Measurements from ENCODE around the gene PLA2G2C. TPM values are rescaled to one million over a fixed set of nuclear protein-coding genes. Genes with fewer than 3 reads are reported as not detected.

The PLA2G2C gene
- total and polyA plus RNA-seq, 9 donors, result 0.04 TPM; not detected in 6

DNA sequence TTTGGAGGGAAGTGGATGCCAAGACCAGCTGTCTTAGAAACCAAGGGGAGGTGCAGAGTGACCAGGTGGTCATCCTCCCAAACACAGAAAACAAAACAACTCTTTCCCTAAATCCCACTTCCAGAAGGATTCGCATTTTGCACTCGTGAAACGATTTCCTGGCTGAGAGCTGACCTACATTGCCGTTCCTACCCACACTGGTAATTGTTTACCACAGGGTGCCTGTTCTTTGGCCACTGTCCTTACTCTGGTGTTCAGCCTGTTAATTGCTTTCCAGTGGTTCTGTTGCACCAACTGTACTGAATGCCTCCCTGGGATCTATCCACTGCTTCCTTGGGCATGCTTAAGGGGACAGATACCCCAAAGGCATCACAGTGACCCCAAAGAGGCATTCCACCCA lies 23.2 kb upstream of the PLA2G2C start:
- no peaks in the 10 kb centered on the region for H3K9me3 ChIP-seq (replicated peaks; ENCODE audit: control insufficient read depth, low read depth, low read length)
- H3K27ac ChIP-seq (ENCODE audit: low read length), result no peak overlapping the region
- no peak overlapping the region for H3K4me3 ChIP-seq (ENCODE audit: low read length)
- peaks cover 22% of the 10 kb centered on the region for H3K27me3 ChIP-seq (ENCODE audit: control insufficient read depth, insufficient read depth, low read length)
- no peak for DNase-seq
- 72% methylated on average over 4 of the region's 4 CpGs for WGBS (ENCODE audit: insufficient coverage)
- peaks cover 6% of the 10 kb centered on the region for H3K4me1 ChIP-seq (ENCODE audit: control insufficient read depth, insufficient read depth, low read length)
- H3K36me3 ChIP-seq (ENCODE audit: control insufficient read depth, insufficient read depth, low read length), result no peaks in the 10 kb centered on the region

DNA sequence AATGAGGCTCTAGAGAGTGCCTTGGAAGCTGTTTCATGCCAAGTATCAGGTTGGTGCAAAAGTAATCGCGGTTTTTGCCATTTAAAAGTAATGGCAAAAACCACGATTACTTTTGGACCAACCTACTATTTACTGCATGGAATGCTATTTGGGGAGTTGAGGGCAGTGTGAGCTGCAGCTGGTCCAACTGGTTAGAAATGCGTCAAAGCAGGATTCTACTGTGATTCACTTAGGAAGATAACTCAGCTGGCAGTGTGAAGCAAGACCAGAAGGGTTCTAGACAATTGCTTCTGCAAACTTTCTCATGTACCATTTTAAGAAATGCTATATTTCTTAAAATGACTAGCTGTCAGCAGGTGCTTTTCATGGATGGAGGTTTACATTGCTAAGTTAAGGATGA lies 21.2 kb upstream of the PLA2G2C start:
- Histone ChIP-seq H3K4me3 (ENCODE audit: low read length) (no peak overlapping the region), H3K36me3 (ENCODE audit: control insufficient read depth, insufficient read depth, low read length) (no peaks in the 10 kb centered on the region), H3K27me3 (ENCODE audit: control insufficient read depth, insufficient read depth, low read length) (peaks cover 10% of the 10 kb centered on the region), H3K9me3 (replicated peaks; ENCODE audit: control insufficient read depth, low read depth, low read length) (no peaks in the 10 kb centered on the region), H3K4me1 (ENCODE audit: control insufficient read depth, insufficient read depth, low read length) (peaks cover 1% of the 10 kb centered on the region), H3K27ac (ENCODE audit: low read length) (no peak overlapping the region)
- no peak for DNase-seq
- WGBS (ENCODE audit: insufficient coverage), result no CpG with 5 or more reads among the region's 4 CpGs

- no peak for DNase-seq
- H3K9me3 ChIP-seq (replicated peaks; ENCODE audit: control insufficient read depth, low read depth, low read length), result no peaks in the 10 kb centered on the region
- H3K27ac ChIP-seq (ENCODE audit: low read length), result no peak overlapping the region
- H3K4me1 ChIP-seq (ENCODE audit: control insufficient read depth, insufficient read depth, low read length), result no peaks in the 10 kb centered on the region
- H3K27me3 ChIP-seq (ENCODE audit: control insufficient read depth, insufficient read depth, low read length), result peaks cover 4% of the 10 kb centered on the region
- no peak overlapping the region for H3K4me3 ChIP-seq (ENCODE audit: low read length)
- H3K36me3 ChIP-seq (ENCODE audit: control insufficient read depth, insufficient read depth, low read length), result no peaks in the 10 kb centered on the region
- 88% methylated on average over 4 of the region's 5 CpGs for WGBS (ENCODE audit: insufficient coverage)
Measured at GRCh38 chr1:20202166-20202565, 15.8 kb upstream of the PLA2G2C start.

DNA sequence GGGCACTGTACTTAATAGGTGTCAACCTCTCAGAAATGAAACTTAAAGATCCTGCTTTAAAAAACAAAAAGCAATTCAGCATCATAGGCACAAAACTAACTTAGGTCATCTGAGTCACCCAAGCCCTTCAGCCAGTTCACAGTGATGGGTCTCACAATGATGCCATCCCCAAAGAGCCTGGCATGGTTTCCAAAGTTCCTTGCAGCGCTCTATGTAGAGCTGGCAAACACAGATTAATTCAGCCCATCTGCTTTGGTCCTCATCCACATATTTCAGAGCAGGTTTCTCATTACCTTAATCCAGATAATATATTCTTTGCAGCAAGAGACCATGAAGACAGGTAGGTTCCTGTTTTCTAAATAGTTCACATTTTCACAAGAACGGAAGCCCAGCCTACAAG lies 14.6 kb upstream of the PLA2G2C start:
- Histone ChIP-seq H3K4me1 (ENCODE audit: control insufficient read depth, insufficient read depth, low read length) (no peaks in the 10 kb centered on the region), H3K27me3 (ENCODE audit: control insufficient read depth, insufficient read depth, low read length) (peaks cover 4% of the 10 kb centered on the region), H3K9me3 (replicated peaks; ENCODE audit: control insufficient read depth, low read depth, low read length) (no peaks in the 10 kb centered on the region), H3K27ac (ENCODE audit: low read length) (no peak overlapping the region), H3K36me3 (ENCODE audit: control insufficient read depth, insufficient read depth, low read length) (no peaks in the 10 kb centered on the region), H3K4me3 (ENCODE audit: low read length) (no peak overlapping the region)
- DNase-seq, result no peak
- 83% methylated on average over 2 of the region's 2 CpGs for WGBS (ENCODE audit: insufficient coverage)

DNA sequence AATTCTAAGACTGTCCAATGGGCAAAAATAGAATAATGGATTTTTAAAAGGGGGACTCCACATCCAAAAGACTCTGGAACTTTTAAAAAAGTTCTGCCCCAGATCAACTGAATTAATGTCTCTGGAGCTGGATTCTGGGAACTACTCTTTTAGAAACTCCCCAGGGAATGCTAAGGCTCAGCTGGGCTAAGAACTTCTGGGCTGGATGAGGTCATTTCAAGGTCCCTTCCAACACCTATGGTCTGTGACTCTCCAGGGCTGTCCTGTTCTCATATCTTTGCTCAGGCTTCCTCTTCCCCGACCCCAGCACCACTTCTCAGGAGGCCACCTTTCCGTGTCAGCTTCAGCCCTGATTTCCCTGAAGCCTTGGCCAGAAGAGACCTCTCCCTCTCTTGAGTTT lies 13.5 kb upstream of the PLA2G2C start:
- 67% methylated on average over 2 of the region's 2 CpGs for WGBS (ENCODE audit: insufficient coverage)
- peaks cover 4% of the 10 kb centered on the region for H3K27me3 ChIP-seq (ENCODE audit: control insufficient read depth, insufficient read depth, low read length)
- DNase-seq, result no peak

DNA sequence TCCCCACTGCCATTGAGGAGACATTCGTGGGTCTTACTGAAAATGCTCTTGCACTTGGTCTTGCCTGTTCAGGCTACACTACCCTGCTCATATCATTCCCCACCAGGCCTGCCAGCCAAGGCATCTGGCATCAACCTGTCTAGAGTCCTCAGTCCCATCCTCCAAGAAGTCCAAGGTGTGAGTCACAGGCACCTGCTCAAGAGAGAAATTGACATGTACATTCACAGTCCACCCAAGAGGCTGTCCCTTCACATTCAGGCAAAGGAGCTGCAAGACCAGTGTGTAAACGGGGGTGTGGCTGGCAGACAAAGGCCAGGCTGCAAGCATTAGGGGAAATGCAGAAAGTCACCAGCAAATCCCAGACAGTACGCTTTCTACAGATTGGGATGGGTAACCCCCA lies 13.1 kb upstream of the PLA2G2C start:
- WGBS (ENCODE audit: insufficient coverage), result 72% methylated on average over 2 of the region's 3 CpGs
- H3K27me3 ChIP-seq (ENCODE audit: control insufficient read depth, insufficient read depth, low read length), result peaks cover 4% of the 10 kb centered on the region
- peaks cover 5% of the 10 kb centered on the region for H3K4me1 ChIP-seq (ENCODE audit: control insufficient read depth, insufficient read depth, low read length)
- no peaks in the 10 kb centered on the region for H3K9me3 ChIP-seq (replicated peaks; ENCODE audit: control insufficient read depth, low read depth, low read length)
- no peak for DNase-seq
- no peak overlapping the region for H3K4me3 ChIP-seq (ENCODE audit: low read length)
- H3K27ac ChIP-seq (ENCODE audit: low read length), result no peak overlapping the region
- H3K36me3 ChIP-seq (ENCODE audit: control insufficient read depth, insufficient read depth, low read length), result no peaks in the 10 kb centered on the region

More for the DNA sequence above, 13.5 kb upstream of the PLA2G2C start:
- no peak overlapping the region for H3K27ac ChIP-seq (ENCODE audit: low read length)
- no peaks in the 10 kb centered on the region for H3K9me3 ChIP-seq (replicated peaks; ENCODE audit: control insufficient read depth, low read depth, low read length)
- H3K36me3 ChIP-seq (ENCODE audit: control insufficient read depth, insufficient read depth, low read length), result no peaks in the 10 kb centered on the region
- H3K4me3 ChIP-seq (ENCODE audit: low read length), result no peak overlapping the region
- peaks cover 3% of the 10 kb centered on the region for H3K4me1 ChIP-seq (ENCODE audit: control insufficient read depth, insufficient read depth, low read length)

DNA sequence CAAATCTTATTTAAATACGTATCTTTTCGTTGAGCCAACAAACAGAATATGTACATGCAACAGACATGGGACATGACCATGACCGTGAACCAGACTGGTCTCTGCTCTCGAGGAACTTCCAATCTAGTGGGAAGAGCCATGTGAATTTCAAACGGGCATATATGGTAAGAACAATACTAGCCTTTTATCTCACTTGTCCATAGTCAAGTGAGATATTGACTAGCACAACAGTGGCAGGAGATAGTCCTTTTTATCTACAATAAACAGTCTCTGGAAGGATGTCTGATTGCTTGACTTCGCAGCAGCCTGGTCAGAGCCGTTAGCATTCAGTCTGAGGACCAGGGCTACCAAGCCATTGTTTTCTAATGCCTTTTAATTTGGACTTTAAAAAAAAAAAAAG lies 12.6 kb upstream of the PLA2G2C start:
- H3K9me3 ChIP-seq (replicated peaks; ENCODE audit: control insufficient read depth, low read depth, low read length), result no peaks in the 10 kb centered on the region
- no peak for DNase-seq
- H3K36me3 ChIP-seq (ENCODE audit: control insufficient read depth, insufficient read depth, low read length), result no peaks in the 10 kb centered on the region
- H3K27ac ChIP-seq (ENCODE audit: low read length), result no peak overlapping the region
- peaks cover 7% of the 10 kb centered on the region for H3K4me1 ChIP-seq (ENCODE audit: control insufficient read depth, insufficient read depth, low read length)
- H3K4me3 ChIP-seq (ENCODE audit: low read length), result no peak overlapping the region
- H3K27me3 ChIP-seq (ENCODE audit: control insufficient read depth, insufficient read depth, low read length), result peaks cover 4% of the 10 kb centered on the region
- 79% methylated on average over 2 of the region's 7 CpGs for WGBS (ENCODE audit: insufficient coverage)

DNA sequence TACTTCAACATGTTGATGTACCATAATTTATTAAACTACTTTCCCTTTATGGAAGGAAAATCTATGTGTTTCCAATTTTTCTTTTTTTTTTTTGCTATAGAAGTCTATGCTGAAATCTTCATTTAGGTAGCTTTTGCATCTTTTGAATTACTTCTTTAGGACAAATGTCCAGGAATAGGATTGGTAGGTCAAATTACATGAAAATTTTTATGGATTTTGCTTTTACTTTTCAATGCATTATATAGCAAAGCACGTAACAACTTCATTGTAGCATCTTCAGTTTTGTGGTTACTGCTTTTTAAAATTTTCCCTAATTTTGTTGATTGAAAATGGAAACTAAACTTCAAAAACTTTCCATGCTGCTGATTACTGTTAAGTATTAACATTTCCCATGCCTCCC lies 12.0 kb upstream of the PLA2G2C start:
- Histone ChIP-seq H3K4me1 (ENCODE audit: control insufficient read depth, insufficient read depth, low read length) (peaks cover 7% of the 10 kb centered on the region), H3K36me3 (ENCODE audit: control insufficient read depth, insufficient read depth, low read length) (no peaks in the 10 kb centered on the region), H3K27me3 (ENCODE audit: control insufficient read depth, insufficient read depth, low read length) (peaks cover 4% of the 10 kb centered on the region), H3K4me3 (ENCODE audit: low read length) (no peak overlapping the region), H3K9me3 (replicated peaks; ENCODE audit: control insufficient read depth, low read depth, low read length) (no peaks in the 10 kb centered on the region), H3K27ac (ENCODE audit: low read length) (no peak overlapping the region)
- no peak for DNase-seq
- no CpG with 5 or more reads among the region's 1 CpG for WGBS (ENCODE audit: insufficient coverage)

DNA sequence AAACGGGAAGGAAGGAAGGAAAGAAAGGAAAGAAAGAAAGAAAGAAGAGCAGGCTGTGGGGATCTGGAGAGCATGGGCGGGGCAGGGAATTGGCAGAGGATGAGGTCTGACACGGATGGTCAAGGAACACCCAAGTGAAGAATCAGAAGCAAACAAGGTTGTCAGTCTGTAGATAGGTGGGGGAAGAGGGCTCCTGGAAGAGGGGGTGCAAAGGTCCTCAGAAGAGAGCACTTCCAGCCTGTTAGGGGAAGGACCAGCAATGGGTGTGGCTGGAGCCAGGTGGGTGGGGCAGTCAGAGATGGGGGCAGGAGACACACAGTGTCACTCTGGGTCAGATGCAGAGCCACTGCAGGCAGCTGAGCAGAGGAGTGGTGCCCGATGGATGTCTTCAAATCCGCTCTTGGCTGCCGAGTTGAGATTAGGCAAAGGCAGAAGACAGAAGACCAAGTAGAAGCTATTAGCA lies 11.0 kb upstream of the PLA2G2C start:
- H3K4me3 ChIP-seq (ENCODE audit: low read length), result no peak overlapping the region
- DNase-seq, result no peak
- peaks cover 9% of the 10 kb centered on the region for H3K4me1 ChIP-seq (ENCODE audit: control insufficient read depth, insufficient read depth, low read length)
- no peaks in the 10 kb centered on the region for H3K36me3 ChIP-seq (ENCODE audit: control insufficient read depth, insufficient read depth, low read length)
- no peaks in the 10 kb centered on the region for H3K9me3 ChIP-seq (replicated peaks; ENCODE audit: control insufficient read depth, low read depth, low read length)
- no peak overlapping the region for H3K27ac ChIP-seq (ENCODE audit: low read length)
- 66% methylated on average over 5 of the region's 6 CpGs for WGBS (ENCODE audit: insufficient coverage)
- H3K27me3 ChIP-seq (ENCODE audit: control insufficient read depth, insufficient read depth, low read length), result peaks cover 4% of the 10 kb centered on the region

GRCh38 chr1:20195462-20195780 lies 9.1 kb upstream of the PLA2G2C start:
- no CpG with 5 or more reads among the region's 4 CpGs for WGBS (ENCODE audit: insufficient coverage)
- peaks cover 9% of the 10 kb centered on the region for H3K4me1 ChIP-seq (ENCODE audit: control insufficient read depth, insufficient read depth, low read length)
- H3K4me3 ChIP-seq (ENCODE audit: low read length), result no peak overlapping the region
- H3K9me3 ChIP-seq (replicated peaks; ENCODE audit: control insufficient read depth, low read depth, low read length), result no peaks in the 10 kb centered on the region
- peaks cover 4% of the 10 kb centered on the region for H3K27me3 ChIP-seq (ENCODE audit: control insufficient read depth, insufficient read depth, low read length)
- H3K36me3 ChIP-seq (ENCODE audit: control insufficient read depth, insufficient read depth, low read length), result no peaks in the 10 kb centered on the region
- no peak overlapping the region for H3K27ac ChIP-seq (ENCODE audit: low read length)
- no peak for DNase-seq

GRCh38 chr1:20194757-20195461 lies 8.6 kb upstream of the PLA2G2C start:
- Histone ChIP-seq H3K4me3 (ENCODE audit: low read length) (no peak overlapping the region), H3K9me3 (replicated peaks; ENCODE audit: control insufficient read depth, low read depth, low read length) (no peaks in the 10 kb centered on the region), H3K27ac (ENCODE audit: low read length) (no peak overlapping the region), H3K27me3 (ENCODE audit: control insufficient read depth, insufficient read depth, low read length) (peaks cover 4% of the 10 kb centered on the region), H3K4me1 (ENCODE audit: control insufficient read depth, insufficient read depth, low read length) (peaks cover 11% of the 10 kb centered on the region), H3K36me3 (ENCODE audit: control insufficient read depth, insufficient read depth, low read length) (no peaks in the 10 kb centered on the region)
- peak; percentile 54 for DNase-seq
- WGBS (ENCODE audit: insufficient coverage), result 28% methylated on average over 9 of the region's 15 CpGs
